GM12891 (cell line): ENCODE measurements around the gene RNF151.
"Not testable (repeated sequence)": the region's sequence is repeated elsewhere in the genome, so short reads cannot be mapped to it uniquely, and the experiment has no call there.

Experiments
- DNase-seq: peaks from one replicate; pipeline ENCODE4 v3.0.0; 2011; ENCODE audit warnings: low spot score; ENCODE audit not compliant: insufficient read length
- FAIRE-seq: peaks from 2 replicates; lab custom pipeline; 2011; peaks lifted over from hg19 to GRCh38; lab: Jason Lieb, UNC
- PAX5 ChIP-seq: IDR thresholded peaks from 2 replicates; pipeline ENCODE4 v1.6.1; 2011; ENCODE audit warnings: low read length, moderate library complexity, mild to moderate bottlenecking; ENCODE audit not compliant: insufficient read depth, severe bottlenecking
- POLR2A ChIP-seq: IDR thresholded peaks from 2 replicates; pipeline ENCODE4 v1.6.1; 2011; ENCODE audit warnings: low read depth, low read length, control low read depth
- POLR2AphosphoS5 ChIP-seq: IDR thresholded peaks from 2 replicates; pipeline ENCODE4 v1.6.1; 2011; ENCODE audit warnings: low read depth, low read length, control low read depth
- POU2F2 ChIP-seq: IDR thresholded peaks from 2 replicates; pipeline ENCODE4 v1.6.1; 2011; ENCODE audit warnings: low read depth, mild to moderate bottlenecking, control low read depth, low read length, moderate library complexity
- SPI1 ChIP-seq: IDR thresholded peaks from 2 replicates; pipeline ENCODE4 v1.6.1; 2011; ENCODE audit warnings: low read depth, low read length, control low read depth
- TAF1 ChIP-seq: IDR thresholded peaks from 2 replicates; pipeline ENCODE4 v1.6.1; 2011; ENCODE audit warnings: low read depth, low read length, control low read depth

Gene RNF151

DNA sequence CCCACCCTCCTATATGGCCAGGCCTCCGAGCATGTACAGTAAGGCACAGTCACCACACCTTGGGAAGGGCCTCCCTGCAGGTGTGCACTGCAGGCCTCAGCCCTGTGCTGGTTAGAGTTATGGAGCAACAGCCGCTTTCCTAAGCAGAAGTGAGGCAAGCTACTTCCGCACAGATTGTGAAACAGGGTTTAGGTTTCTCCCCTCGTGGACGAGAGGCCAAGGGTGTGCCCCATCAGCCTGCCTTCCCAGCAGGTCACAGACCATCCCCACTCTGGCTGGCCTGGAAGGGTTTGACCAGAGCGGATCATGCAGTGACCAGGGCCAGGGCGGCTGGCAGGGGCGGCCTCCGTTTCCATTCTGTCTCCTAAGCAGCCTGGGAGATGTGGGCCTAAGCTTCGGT is 28.3 kb upstream of the RNF151 start:
- FAIRE-seq = no peak
- DNase-seq = no peak
- TF ChIP-seq SPI1 (no peak), POU2F2 (no peak), PAX5 (no peak), TAF1 (no peak), POLR2AphosphoS5 (no peak)

DNA sequence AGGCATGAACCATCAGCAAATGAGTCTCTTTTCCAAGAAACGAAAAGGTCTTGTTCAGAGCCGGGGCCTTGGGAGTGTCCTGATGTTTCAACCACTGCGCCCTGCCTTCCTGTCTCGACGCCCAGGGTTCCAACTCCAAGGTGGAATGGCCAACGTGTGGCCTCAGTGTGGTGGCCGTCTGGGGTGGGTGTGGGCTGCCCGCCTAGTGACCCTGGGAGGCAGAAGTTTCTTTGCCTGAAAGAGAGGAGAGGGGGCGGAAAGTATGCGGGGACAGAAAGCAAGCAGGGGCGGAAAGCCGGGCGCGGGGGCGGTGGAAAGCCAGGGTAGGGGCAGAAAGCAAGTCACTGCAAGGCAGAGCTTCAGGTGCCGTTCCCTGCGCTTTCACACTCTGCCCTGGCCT is 27.7 kb upstream of the RNF151 start:
- TF ChIP-seq SPI1 = no peak
- TF ChIP-seq POLR2AphosphoS5 = no peak
- DNase-seq (no peak), FAIRE-seq (no peak)

DNA sequence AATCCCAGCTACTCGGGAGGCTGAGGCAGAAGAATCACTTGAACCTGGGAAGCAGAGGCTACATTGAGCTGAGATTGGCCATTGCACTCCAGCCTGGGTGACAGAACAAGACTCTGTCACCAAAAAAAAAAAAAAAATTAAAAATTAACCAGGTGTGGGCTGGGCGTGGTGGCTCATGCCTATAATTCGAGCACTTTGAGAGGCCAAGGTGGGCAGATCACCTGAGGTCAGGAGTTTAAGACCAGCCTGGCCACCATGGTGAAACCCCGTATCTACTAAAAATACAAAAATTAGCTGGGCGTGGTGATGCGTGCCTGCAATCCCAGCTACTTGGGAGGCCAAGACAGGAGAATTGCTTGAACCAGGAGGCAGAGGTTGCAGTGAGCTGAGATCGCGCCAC is 26.8 kb upstream of the RNF151 start:
- FAIRE-seq, DNase-seq: not testable (repeated sequence)

DNA sequence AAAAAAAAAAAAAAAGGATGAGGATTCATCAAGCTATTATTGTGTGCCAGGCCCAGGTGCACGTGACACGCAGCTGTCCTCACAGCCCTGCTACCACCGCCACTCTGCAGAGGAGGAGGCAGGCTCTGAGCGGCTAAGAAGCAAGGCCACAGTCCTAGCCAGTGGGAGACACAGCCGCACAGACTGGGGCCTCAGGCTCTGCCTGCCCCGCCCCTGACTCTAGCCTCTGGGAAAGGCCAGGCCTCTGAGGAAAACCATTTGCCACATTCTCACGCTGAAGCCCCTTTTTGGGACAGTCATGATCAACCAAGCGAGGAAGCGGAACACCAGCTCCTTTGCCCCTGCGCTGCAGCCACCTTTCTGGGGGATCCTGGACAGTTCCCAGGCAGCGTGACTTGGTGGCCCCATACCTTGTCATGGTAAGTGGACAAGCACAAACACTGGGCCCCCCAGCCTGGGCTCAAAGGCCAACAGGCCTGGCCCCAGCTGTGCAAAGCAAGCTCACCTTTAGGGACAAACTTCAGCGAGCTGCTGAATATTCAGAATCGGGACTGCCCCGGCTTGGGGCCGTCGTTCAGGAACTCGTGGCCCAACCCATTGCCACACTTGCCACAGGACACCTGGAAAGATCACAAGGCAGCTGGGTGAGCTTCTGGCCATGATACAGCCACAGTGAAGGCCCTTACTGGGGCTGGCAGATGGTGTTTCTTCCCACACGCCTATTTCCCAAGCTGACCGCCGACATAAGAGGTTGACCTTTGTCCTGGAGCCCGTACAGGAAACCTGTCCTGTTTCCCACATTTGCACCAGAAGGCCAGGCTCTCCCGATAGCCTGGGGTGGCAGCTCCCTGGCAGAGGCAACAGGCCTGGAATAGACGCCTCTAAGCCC is 26.1 kb upstream of the RNF151 start:
- no peak for FAIRE-seq
- TF ChIP-seq POU2F2 (peak; percentile 91), SPI1 (no peak)
- no peak for DNase-seq

DNA sequence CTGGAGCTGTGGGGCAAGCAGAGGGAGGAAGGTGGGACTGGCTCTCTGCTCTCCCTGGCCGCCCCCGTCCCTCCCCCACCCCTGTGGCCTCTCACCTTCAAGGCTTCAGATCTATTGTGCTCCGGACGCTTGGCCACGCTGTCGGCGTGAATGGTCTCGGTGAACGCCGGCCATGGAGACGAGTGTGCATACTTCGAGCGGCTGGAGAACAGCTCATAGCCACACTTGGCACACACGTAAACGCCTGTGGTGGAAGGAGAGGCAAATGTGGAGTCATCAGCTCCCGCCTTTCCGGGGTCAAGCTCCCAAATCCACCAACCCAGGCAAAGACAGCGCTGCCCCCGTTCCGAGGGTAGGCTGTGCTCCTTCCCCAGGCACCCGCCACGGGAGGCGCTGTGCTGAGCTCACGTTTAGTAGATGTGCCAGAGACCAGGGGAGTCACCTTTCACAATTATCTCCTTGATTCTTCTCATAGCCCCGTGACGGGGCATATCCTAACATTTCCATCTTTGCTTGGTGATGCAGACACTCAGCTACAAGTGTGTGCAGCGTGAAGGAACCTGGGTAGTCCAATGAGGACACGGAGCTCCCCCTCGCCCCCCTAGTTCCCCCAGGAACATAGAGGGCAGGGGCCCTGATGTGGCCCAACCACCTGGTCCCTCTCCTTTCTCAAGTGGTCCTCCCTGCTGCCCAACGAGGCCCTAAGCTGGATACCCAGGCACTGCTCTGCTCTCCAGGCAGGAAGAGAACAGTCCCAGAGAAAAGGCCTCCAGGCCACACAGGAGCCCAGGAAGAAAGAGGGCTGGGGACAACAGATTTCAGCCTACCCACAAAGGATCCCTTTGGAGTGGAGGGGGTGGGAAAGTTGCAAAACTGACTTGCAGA is 25.3 kb upstream of the RNF151 start:
- DNase-seq (no peak), FAIRE-seq (no peak)
- TF ChIP-seq POU2F2 (no peak), PAX5 (no peak), SPI1 (no peak), POLR2AphosphoS5 (no peak), TAF1 (no peak), POLR2A (no peak)

DNA sequence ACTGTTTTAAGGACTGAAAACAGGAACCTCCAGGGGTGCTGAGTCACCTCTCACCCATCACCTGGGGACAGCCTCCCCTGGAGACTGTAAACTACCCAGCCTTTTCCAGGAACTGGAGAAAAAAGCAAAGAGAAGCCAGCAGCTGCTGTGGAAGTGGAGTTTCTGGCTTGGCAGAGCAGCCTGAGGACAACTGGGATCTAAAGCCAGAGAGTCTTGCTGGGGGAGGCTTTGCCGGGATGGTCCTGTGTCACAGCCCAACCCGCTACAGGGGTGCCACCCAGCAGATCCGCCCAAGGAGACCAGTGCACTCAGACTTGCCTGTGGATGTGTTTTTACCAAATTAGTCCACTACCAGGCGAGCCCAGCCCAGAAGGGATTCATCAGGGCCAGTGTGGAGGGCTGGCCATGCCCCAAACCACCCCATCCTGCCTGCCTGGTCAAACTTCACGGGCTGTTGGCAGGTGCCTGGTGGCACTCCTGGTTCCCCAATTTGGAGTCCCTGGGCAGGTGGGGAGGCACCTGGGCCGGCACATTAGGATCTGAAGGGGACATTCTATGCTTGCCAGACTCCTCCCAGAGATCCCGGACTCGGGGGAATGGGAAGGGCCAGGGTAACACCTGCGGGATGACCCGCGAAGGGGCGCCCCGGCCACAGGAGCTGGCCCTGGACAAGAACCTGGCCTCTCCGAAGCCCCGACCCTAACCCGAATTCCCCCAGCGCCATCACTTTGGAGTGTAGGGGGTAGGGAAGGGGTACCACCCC is 24.4 kb upstream of the RNF151 start:
- peak; percentile 81 for FAIRE-seq
- TF ChIP-seq PAX5 = no peak
- TF ChIP-seq SPI1 = 0 out of 2 replicates have a peak, but pooled peaks have one; percentile 23
- TF ChIP-seq POLR2A = no peak
- no peak for DNase-seq

DNA sequence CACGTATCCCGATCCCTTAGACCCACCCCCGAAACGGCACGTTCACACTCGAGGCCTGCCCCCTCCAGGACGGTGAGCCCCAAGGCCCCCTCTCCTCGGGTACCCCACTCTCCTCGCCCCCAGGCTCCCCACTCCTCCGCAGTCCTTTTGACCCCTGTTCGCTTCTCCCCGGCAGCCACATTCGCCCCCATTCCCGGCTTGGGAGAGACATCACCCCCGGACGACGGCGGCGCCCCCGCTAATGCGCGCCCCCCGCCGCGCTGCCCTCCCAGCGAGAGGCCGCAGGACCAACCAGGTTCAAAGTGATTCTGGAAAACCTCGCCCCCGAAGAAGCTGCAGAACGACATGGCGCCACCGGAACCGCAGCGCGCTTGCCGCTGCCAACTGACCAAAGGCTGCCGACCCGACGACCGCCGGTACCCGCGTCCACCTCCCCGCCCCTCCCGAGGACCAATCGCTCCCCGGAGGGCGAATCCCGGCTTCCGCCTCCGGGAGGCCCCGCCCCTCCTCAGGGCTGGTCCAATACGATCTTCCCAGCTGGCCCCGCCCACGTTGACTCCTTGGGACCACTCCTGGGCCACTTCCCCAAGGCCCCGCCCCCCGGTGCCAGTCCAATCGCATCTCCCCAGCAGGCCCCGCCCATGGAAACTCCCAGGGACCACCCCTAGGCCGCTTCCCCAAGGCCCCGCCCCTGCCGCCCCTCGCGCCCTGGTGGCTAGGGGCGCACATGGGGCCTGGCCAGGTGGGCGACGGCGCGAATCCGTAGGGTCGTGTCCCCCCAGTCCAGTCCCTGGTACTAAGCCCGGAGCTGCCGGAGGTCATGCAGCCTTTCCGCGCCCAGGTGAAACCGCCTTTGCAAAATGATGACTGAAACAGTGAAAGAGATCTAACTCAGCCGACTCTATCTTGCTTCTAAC is 23.6 kb upstream of the RNF151 start, which contains the start of gene MSRB1:
Gene MSRB1 (minus strand): TSS at position 390 of the 917 bp plus-strand sequence. CDS start 43 bp downstream, at position 347.
- peak; percentile 55; the same call in 1 of the 2 replicates for TF ChIP-seq POLR2AphosphoS5
- TF ChIP-seq TAF1 = no peak
- no peak for TF ChIP-seq POU2F2
- peak; percentile 52 for TF ChIP-seq SPI1
- no peak for TF ChIP-seq PAX5
- TF ChIP-seq POLR2A = peak; percentile 57; the same call in 1 of the 2 replicates
- peak; percentile 100 for DNase-seq
- peak; percentile 98 for FAIRE-seq

DNA sequence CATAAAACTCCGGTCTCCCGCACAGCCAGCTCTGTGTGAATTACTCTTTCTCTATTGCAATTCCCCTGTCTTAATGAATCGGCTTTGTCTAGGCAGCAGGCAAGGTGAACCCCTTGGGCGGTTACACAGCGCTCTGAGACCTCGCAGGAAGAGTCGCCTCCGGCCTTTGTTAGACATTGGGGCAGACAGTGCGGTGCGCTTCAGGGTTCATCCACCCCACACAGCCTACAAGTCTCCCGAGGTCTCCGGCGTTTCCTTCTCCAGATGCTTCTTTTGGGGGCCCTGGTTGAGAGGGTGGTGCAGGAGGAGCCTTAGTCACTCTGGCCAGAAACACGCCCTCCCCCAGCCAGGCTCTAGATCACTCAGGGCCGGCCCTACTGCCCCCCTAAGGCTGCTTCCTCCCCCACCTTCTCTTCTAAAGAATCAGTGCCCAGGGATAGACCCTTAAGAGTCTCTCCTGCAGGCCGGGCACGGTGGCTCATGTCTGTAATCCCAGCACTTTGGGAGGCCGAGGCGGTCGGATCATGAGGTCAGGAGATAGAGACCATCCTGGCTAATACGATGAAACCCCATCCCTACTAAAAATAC is 21.9 kb upstream of the RNF151 start:
- DNase-seq (no peak), FAIRE-seq (no peak)
- TF ChIP-seq SPI1 (no peak), POLR2A (no peak), PAX5 (no peak), POU2F2 (no peak), TAF1 (no peak), POLR2AphosphoS5 (no peak)

DNA sequence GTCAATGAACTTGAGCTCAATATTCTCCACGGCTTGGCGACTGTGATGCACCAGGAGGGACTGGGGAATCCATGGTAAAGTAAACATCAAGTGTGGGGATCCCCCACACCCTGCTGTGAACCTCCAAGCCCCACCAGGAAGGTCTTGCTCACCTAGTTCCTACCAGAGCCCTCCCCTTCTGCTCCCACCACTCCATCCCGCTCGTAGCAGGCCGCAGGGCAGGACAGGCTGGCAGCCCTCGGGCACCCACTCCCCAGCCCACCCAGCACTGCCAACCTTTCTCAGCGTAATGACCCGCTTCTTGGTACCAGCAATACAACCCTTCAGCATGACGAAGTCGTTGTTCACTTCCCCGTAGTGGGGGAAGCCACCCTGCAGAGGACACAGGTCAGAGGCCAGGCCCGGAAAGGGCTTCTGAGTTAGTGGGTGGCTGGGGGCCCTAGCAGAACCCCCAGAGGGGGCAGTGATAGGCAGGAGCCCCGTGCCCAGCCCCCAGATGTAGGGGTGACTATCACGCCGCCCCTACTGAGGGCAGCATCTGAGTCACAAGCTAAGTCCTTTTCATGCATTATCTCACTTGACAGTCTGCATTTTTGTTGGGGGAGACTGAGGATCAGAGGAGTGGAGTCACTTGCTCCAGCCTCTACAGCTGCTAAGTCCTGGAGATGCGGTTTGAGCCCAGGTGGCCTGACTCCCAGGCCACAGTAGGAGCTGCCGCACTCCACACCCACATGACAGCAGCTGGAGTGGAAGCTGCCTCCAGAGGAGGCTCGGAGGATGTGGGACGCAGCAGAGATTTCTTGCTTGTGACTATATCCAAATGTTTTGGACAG is 20.9 kb upstream of the RNF151 start:
- no peak for FAIRE-seq
- no peak for DNase-seq
- TF ChIP-seq POLR2AphosphoS5 = no peak
- no peak for TF ChIP-seq POU2F2
- TF ChIP-seq SPI1 = no peak
- no peak for TF ChIP-seq POLR2A
- TF ChIP-seq PAX5 = no peak
- TF ChIP-seq TAF1 = no peak
